IPS-20b (cell line): ENCODE measurements around the gene SPINK13.

Experiments
- H3K27ac ChIP-seq: one replicate; pipeline ENCODE4 v1.5.1; 2013; ENCODE audit warnings: low read length
- H3K27me3 ChIP-seq: 2 replicates; pipeline ENCODE4 v1.6.1; 2013; ENCODE audit warnings: mild to moderate bottlenecking, low read length, inconsistent platforms; ENCODE audit not compliant: insufficient read depth
- H3K36me3 ChIP-seq: 2 replicates; pipeline ENCODE4 v1.6.1; 2013; ENCODE audit warnings: low read depth, mild to moderate bottlenecking, inconsistent platforms, low read length, moderate library complexity; ENCODE audit not compliant: insufficient read depth
- H3K4me1 ChIP-seq: 2 replicates; pipeline ENCODE4 v1.6.1; 2013; ENCODE audit warnings: mild to moderate bottlenecking, control low read depth, inconsistent platforms, low read length, moderate library complexity; ENCODE audit not compliant: insufficient read depth
- H3K4me3 ChIP-seq: 2 replicates; pipeline ENCODE4 v1.5.1; 2013; ENCODE audit warnings: mild to moderate bottlenecking, low read length, inconsistent platforms
- H3K9ac ChIP-seq: 2 replicates; pipeline ENCODE4 v1.6.1; 2013; ENCODE audit warnings: low read depth, mild to moderate bottlenecking, inconsistent platforms, low read length, moderate library complexity
- H3K9me3 ChIP-seq: 2 replicates; pipeline ENCODE4 v1.6.1; 2013; ENCODE audit warnings: mild to moderate bottlenecking, low read depth, low read length, inconsistent platforms; ENCODE audit not compliant: insufficient read depth

The SPINK13 gene, protein sequence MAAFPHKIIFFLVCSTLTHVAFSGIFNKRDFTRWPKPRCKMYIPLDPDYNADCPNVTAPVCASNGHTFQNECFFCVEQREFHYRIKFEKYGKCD

DNA sequence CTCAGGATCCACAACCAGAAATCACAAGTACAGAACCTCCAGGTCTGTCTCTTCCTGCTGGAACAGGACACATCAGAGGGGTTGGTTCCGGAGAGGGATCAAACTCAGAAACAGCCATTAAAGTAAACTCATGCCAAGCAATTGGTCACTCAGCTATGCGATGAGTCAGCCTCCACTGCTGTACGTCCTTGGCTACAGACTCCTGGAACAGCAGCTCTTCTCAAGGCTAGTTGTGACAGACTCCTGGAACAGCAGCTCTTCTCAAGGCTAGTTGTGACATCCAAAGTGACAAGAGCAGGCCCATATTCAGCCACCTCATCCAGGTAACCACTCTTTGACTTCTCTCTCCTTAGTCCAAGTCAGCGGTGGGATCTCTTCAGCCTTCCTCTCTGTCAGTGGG, at the start of gene SPINK13:
TSS of gene SPINK13 (plus strand) at position 229 of the 400 bp plus-strand sequence. CDS start 1,279 bp downstream, outside the sequence.
- Histone ChIP-seq H3K4me1 (no peaks in the 10 kb centered on the region), H3K4me3 (no peak within 1 kb of the TSS), H3K27me3 (no peaks in the 10 kb centered on the region), H3K27ac (no peak within 1 kb of the TSS), H3K9ac (no peak within 1 kb of the TSS), H3K9me3 (no peaks in the 10 kb centered on the region; the same call in 1 of the 2 replicates), H3K36me3 (no peaks in the 10 kb centered on the region)

DNA sequence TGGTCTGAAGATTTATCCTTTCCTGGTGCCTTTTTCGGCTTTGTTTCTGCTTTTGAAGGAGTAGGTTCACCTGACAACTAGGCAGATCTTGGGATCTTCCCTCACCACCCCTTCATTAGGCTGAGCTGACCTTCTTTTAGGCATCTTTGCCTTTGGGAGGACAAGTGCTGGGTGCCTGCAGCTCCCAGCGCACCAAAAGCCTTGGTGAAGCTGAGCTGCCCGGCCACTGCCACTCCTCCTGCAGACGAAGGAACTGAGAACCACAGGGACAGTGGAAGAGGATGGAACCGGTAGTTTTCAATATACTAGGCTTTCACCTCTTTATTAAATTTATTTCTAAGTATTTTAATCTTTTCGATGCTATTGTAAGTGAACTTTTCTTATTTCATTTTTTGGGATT, 47.1 kb upstream of the SPINK13 start:
- no peaks in the 10 kb centered on the region for H3K4me1 ChIP-seq
- H3K9me3 ChIP-seq: no peaks in the 10 kb centered on the region
- H3K36me3 ChIP-seq: no peaks in the 10 kb centered on the region
- H3K27me3 ChIP-seq: no peaks in the 10 kb centered on the region
- no peak overlapping the region for H3K27ac ChIP-seq
- no peak overlapping the region for H3K4me3 ChIP-seq
- no peak overlapping the region for H3K9ac ChIP-seq

DNA sequence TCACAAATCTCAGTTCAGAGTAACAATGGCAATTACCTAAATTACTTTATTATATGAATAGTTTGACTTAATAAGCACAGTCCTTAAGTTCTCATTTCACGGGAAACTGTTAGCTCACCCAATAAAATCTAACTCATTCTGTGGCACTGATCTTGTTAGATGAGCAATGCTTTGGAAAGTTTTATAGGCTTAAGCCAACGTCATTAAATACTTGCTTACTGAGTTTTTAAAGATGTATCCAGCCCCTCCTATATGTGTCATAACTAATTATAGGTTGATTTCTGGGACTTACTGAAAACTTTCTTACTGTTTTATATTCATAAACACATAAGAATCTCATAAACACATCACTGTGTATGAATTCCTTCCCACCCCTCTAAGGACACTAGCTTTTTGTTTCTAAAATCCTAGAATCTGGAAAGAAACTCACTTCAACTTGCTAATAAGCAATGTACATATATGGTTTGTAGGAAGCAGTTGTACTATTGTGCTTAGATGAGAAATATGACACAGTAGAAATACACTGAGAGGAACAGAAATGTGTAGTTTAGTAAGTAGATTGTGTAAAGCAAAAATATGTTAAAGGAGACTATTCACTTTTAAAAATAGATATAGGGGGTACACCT, 44.4 kb upstream of the SPINK13 start:
- no peak overlapping the region for H3K27ac ChIP-seq
- H3K36me3 ChIP-seq: no peaks in the 10 kb centered on the region
- H3K4me1 ChIP-seq: no peaks in the 10 kb centered on the region
- no peaks in the 10 kb centered on the region for H3K9me3 ChIP-seq
- no peak overlapping the region for H3K4me3 ChIP-seq
- no peaks in the 10 kb centered on the region for H3K27me3 ChIP-seq
- no peak overlapping the region for H3K9ac ChIP-seq

DNA sequence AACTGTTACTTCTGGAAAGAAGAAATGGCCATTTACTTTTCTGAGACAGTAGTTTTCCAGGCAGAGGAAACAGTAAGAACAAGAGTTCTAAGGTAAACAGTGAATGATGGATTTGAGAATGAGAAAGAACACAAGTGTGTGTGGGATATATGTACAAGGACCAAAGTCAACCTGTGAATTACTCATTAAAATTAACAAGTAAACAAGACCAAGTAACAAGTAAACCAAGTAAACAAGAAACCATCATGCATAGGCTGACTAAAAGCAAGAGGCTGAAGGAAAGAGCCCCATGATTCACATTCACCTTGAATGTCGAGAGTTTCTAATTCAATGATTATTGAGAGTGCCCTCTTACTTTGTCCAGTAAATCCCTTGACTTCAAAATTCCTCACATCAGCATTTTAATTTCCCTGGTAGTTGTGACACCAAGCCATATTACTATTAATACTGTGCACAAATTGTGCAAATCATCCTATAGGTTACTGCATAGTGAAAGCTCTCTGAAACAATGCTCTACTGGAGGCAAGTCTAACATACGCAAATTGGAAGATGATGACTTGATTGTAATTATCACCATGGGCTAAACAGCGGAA, 40.1 kb upstream of the SPINK13 start:
- H3K36me3 ChIP-seq: no peaks in the 10 kb centered on the region

DNA sequence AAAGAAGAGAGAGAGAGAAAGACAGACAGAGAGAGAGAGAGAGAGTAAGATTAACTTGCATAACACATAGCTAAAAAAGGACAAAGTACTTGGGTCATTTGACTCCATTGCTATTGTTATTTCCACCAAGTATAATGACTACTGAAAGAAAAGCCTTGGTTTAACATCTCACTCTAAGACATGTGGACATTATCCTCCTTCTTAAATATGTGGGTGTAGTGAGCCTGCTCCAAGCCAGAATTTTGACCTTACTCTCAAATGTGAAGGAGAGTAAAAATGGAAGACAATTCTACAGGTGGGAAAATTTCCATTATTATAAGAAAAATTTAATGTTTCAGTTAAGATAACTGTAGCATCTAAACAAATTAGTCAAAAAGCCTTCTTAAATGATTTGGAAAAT, 38.8 kb upstream of the SPINK13 start:
- Histone ChIP-seq H3K9ac (no peak overlapping the region), H3K27me3 (no peaks in the 10 kb centered on the region), H3K36me3 (no peaks in the 10 kb centered on the region), H3K4me3 (0 out of 2 replicates have a peak overlapping the region, but pooled peaks have one; percentile 41), H3K27ac (no peak overlapping the region), H3K9me3 (no peaks in the 10 kb centered on the region), H3K4me1 (no peaks in the 10 kb centered on the region)

More for the DNA sequence above, 40.1 kb upstream of the SPINK13 start:
- Histone ChIP-seq H3K9ac (no peak overlapping the region), H3K27ac (no peak overlapping the region), H3K4me1 (no peaks in the 10 kb centered on the region), H3K4me3 (no peak overlapping the region), H3K27me3 (no peaks in the 10 kb centered on the region), H3K9me3 (no peaks in the 10 kb centered on the region)

DNA sequence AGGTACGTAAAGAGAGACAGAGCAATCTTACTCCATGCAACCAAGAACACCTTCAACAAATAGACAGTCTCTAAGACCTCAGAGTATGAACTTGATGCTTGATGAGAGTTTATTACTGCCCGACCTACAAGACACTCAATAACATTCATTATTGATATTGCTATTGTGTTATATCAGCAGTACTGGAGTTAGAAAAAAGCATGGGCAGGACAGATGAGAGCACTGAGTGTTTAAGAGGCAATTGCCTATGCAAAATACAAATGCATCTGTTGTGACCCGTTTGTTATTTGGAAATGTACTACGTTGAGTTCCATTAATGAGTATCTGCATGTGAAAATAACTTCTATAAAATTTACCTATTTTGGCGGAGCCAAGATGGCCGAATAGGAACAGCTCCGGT, 38.4 kb upstream of the SPINK13 start:
- Histone ChIP-seq H3K27ac (no peak overlapping the region), H3K4me1 (no peaks in the 10 kb centered on the region), H3K4me3 (peak overlapping the region; percentile 41; the same call in 1 of the 2 replicates), H3K9me3 (no peaks in the 10 kb centered on the region), H3K9ac (no peak overlapping the region), H3K27me3 (no peaks in the 10 kb centered on the region), H3K36me3 (no peaks in the 10 kb centered on the region)

DNA sequence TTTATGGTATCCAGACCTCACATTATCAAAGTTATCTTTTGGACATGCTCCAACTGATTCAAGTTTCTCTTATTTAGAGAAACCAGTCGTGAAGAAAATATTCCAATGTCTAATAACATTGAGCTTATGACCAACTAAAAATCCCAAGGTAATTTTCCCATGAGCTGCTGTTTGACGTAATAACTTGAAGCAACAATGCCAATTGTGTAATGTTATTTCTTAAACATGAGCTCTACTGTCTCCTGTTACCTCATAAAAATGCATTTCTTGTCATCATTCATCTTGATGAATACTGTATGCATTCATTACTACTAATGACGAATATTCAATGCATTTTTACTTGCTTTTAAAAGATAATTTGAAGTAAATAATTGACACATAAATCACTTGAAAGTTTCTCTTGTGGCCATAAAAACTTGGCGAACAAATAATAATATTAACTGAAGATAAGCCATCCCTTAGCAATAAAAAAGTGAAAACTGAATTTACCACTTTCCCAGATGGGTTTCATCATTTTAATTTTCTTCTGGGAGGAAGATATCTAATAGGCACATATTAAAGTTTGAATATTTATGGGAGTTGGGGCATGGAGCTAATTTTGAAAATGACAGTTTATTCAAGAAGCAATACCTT, 30.7 kb upstream of the SPINK13 start:
- Histone ChIP-seq H3K4me3 (no peak overlapping the region), H3K4me1 (no peaks in the 10 kb centered on the region), H3K27ac (no peak overlapping the region), H3K27me3 (no peaks in the 10 kb centered on the region), H3K9me3 (no peaks in the 10 kb centered on the region), H3K9ac (no peak overlapping the region), H3K36me3 (no peaks in the 10 kb centered on the region)

DNA sequence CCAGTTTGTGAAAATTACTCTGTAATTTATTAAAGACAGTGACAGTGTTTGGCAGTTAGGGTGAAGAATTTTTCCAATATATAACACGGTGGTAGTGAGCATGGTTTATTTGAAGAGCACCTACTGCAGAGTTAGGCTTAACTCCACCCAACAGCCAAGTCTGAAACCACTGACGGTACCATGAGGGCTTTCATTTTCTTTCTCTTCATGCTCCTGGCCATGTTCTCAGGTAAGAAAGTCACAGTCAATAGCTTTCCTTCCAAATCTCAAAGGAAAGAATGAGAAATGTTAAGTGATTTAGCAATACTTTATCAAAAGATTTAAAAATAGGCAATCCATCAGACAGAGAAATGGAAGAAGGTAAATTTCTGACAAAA, 30.2 kb upstream of the SPINK13 start, which contains the start of gene MARCOL:
TSS of gene MARCOL (plus strand) at position 108 of the 377 bp plus-strand sequence. CDS start at position 181, 73 bp downstream.
- Histone ChIP-seq H3K4me1 (no peaks in the 10 kb centered on the region), H3K9ac (no peak within 1 kb of the TSS), H3K9me3 (no peaks in the 10 kb centered on the region), H3K27ac (no peak within 1 kb of the TSS), H3K4me3 (no peak within 1 kb of the TSS), H3K36me3 (no peaks in the 10 kb centered on the region), H3K27me3 (no peaks in the 10 kb centered on the region)

DNA sequence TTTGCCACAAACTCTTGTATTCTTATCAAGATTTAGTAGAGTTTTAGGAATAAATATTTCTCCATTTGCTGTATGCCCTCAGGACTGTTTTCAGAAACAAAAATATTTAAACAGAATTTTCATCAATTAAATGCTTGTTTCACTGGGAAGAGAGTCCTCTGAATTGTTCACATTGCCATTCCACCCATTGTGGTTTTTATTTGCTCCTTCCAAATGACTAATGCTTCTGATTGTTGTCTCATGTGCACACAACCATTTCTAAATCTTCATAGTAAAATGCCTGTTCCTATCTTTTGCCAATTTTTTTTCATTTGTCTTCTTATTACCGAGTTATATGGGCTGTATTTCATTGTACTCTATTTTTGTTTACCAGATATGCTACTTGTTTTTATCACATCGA, 19.7 kb upstream of the SPINK13 start:
- Histone ChIP-seq H3K4me3 (no peak overlapping the region), H3K27me3 (no peaks in the 10 kb centered on the region), H3K4me1 (no peaks in the 10 kb centered on the region), H3K9me3 (peaks cover 4% of the 10 kb centered on the region; the same call in 1 of the 2 replicates), H3K36me3 (no peaks in the 10 kb centered on the region), H3K27ac (no peak overlapping the region), H3K9ac (no peak overlapping the region)

DNA sequence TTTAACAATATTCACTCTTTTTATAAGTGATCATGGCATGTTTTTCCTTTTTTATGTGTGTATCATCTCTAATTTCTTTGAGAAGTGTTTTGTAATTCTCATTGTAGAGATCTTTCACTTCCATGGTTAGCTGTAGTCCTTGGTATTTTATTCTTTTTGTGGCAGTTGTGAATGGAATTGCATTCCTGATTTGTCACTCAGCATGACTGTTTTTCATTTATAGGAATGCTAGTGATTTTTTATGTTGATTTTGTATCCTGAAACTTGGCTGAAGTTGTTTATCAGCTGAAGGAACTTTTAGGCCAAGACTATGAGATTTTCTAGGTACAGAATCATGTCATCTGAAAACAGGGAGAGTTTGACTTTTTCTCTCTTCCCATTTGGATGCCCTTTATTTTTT, 13.1 kb upstream of the SPINK13 start:
- H3K9me3 ChIP-seq: peaks cover 4% of the 10 kb centered on the region; the same call in 1 of the 2 replicates
- no peaks in the 10 kb centered on the region for H3K36me3 ChIP-seq
- H3K27ac ChIP-seq: no peak overlapping the region
- H3K4me1 ChIP-seq: no peaks in the 10 kb centered on the region
- H3K27me3 ChIP-seq: no peaks in the 10 kb centered on the region
- no peak overlapping the region for H3K9ac ChIP-seq
- no peak overlapping the region for H3K4me3 ChIP-seq

DNA sequence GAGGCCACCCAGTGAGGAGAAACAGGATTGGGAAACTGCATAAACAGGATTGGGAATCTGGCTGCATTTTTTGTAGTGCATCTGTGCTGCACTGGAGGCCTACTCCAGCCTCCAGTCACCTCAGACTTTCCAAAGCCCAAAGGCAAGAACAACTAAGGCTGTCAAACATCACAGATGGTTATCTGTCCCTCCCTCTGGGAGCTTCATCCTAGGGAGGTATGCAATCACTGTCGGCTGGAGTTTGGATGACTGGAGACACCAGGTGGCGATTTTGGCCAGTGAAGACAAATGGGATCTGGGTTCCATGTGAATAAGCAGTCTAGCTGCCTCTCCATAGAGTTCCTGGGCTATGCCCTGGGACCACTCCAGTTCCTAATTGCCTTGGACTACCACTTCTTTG, 9.3 kb upstream of the SPINK13 start:
- H3K9ac ChIP-seq: no peak overlapping the region

DNA sequence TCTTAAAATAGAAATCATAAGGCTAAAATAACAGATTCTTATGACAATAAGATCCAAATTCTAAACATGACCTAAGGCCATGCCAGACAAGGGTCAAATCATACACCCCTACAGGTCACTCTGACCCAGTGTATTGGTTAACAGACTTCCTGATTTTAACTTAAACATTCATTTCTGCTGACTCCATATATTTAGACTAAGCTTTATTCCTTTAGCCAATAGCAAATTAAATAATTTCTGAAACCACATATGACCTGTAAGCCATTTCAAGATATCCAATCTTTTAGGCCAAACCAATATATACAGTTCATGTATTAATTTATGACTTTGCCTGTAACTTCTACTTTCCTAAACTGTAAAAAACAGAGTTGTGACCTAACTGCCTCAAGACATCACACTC, 7.4 kb upstream of the SPINK13 start:
- Histone ChIP-seq H3K27me3 (no peaks in the 10 kb centered on the region), H3K4me1 (no peaks in the 10 kb centered on the region), H3K9me3 (no peaks in the 10 kb centered on the region; the same call in 1 of the 2 replicates), H3K9ac (no peak overlapping the region), H3K36me3 (no peaks in the 10 kb centered on the region), H3K4me3 (no peak overlapping the region), H3K27ac (no peak overlapping the region)

More for the DNA sequence above, 9.3 kb upstream of the SPINK13 start:
- Histone ChIP-seq H3K27me3 (no peaks in the 10 kb centered on the region), H3K4me3 (no peak overlapping the region), H3K36me3 (no peaks in the 10 kb centered on the region), H3K4me1 (no peaks in the 10 kb centered on the region), H3K9me3 (no peaks in the 10 kb centered on the region), H3K27ac (no peak overlapping the region)
